ENCODE data around the gene PPP1R9B.

Gene PPP1R9B

GRCh38 chr17:50097926-50098325 is 52.6 kb downstream of the PPP1R9B start:
- TF ChIP-seq CTCF (conservative IDR thresholded peaks at IDR 0.05; ENCODE audit: low read depth, low read length) = no peak
- no peak overlapping the region for H3K4me3 ChIP-seq (ENCODE audit: low read depth, low read length)
- no peak for DNase-seq (ENCODE audit: low read depth)

- DNase-seq (ENCODE audit: low read depth) = no peak
- H3K4me3 ChIP-seq (ENCODE audit: low read depth, low read length) = no peak overlapping the region
- no peak for TF ChIP-seq CTCF (conservative IDR thresholded peaks at IDR 0.05; ENCODE audit: low read depth, low read length)
Observed at GRCh38 chr17:50097455-50097854, 53.0 kb downstream of the PPP1R9B start.

GRCh38 chr17:50096758-50097157 is 53.7 kb downstream of the PPP1R9B start:
- no peak for TF ChIP-seq CTCF (conservative IDR thresholded peaks at IDR 0.05; ENCODE audit: low read depth, low read length)
- H3K4me3 ChIP-seq (ENCODE audit: low read depth, low read length) = no peak overlapping the region
- DNase-seq (ENCODE audit: low read depth) = no peak

- TF ChIP-seq CTCF (conservative IDR thresholded peaks at IDR 0.05; ENCODE audit: low read depth, low read length) = no peak
- H3K4me3 ChIP-seq (ENCODE audit: low read depth, low read length) = peak overlapping the region; percentile 99
- no peak for DNase-seq (ENCODE audit: low read depth)
Observed at GRCh38 chr17:50096092-50096491, 54.4 kb downstream of the PPP1R9B start.

- DNase-seq (ENCODE audit: low read depth) = peak; percentile 40
- TF ChIP-seq CTCF (conservative IDR thresholded peaks at IDR 0.05; ENCODE audit: low read depth, low read length) = no peak
- H3K4me3 ChIP-seq (ENCODE audit: low read depth, low read length) = peak overlapping the region; percentile 99
Observed at GRCh38 chr17:50095626-50096037, 54.8 kb downstream of the PPP1R9B start.

- peak; percentile 98 for DNase-seq (ENCODE audit: low read depth)
- peak within 1 kb of the TSS; percentile 99 for H3K4me3 ChIP-seq (ENCODE audit: low read depth, low read length)
Observed at GRCh38 chr17:50094753-50095619, 55.5 kb downstream of the PPP1R9B start, which contains the start of gene PDK2. Gene PDK2, plus strand, starts transcription at chr17:50095351. Its CDS starts 85 bp downstream, at chr17:50095436.

More at GRCh38 chr17:50094753-50095619, 55.5 kb downstream of the PPP1R9B start, which contains the start of gene PDK2:
- no peak for TF ChIP-seq CTCF (conservative IDR thresholded peaks at IDR 0.05; ENCODE audit: low read depth, low read length)
